Colonic mucosa (tissue), 4 donors: Measurements from ENCODE around the gene AKT3. TPM values are rescaled to one million over a fixed set of nuclear protein-coding genes. Genes with fewer than 3 reads are reported as not detected.
"Not testable (repeated sequence)": the region's sequence is repeated elsewhere in the genome, so short reads cannot be mapped to it uniquely, and the experiment has no call there.

Experiments used
- DNase-seq: peaks from one replicate; pipeline ENCODE4 v3.0.0-alpha.2; 2020
- H3K27ac ChIP-seq: fragments of 200-600 bp; one replicate; pipeline ENCODE4 v1.8.0; 2021
- H3K27me3 ChIP-seq: fragments of 200-600 bp; one replicate; pipeline ENCODE4 v1.8.0; 2021
- H3K36me3 ChIP-seq: fragments of 200-600 bp; one replicate; pipeline ENCODE4 v1.8.0; 2021
- H3K4me1 ChIP-seq: fragments of 200-600 bp; one replicate; pipeline ENCODE4 v1.8.0; 2021; ENCODE audit warnings: mild to moderate bottlenecking
- H3K4me3 ChIP-seq: fragments of 200-600 bp; one replicate; pipeline ENCODE4 v1.8.0; 2021
- H3K9ac ChIP-seq, 2 donors: one replicate each; pipeline ENCODE4 v1.7.0; 2013; ENCODE audit warnings: control low read depth in 2 of 2, low read depth in 2 of 2, low read length in 2 of 2
- H3K9me3 ChIP-seq: fragments of 200-600 bp; one replicate; pipeline ENCODE4 v1.8.0; 2021
- intact Hi-C: fragments of 100-400 bp; cut with DNase I; formaldehyde crosslinking; loops from one replicate; pipeline ENCODE4 v1.14.1; 2022
- total RNA-seq, 2 donors: library from RNA; stranded (reverse); fragmentation: NEBNext Ultra II Directional in 1 of 2; extraction: Animal tissue kit (Norgen Biotek cat#: 25700) in 1 of 2; gene quantifications; one replicate each; pipeline ENCODE4 v1.2.1, GENCODE V29; 2021
- TF ChIP-seq, protein P1 (sequence below): fragments of 200-600 bp; IDR thresholded peaks from one replicate; pipeline ENCODE4 v1.8.0; 2022; ENCODE audit warnings: antibody characterized with exemption, mild to moderate bottlenecking
- donor health status: healthy.
- donor health status: DM: no; HTN: no; CAD: no.
- donor health status: DM: no; HTN: no; CAD: no.

The AKT3 gene
- total RNA-seq, 2 donors from 2014 or later = 6.0 to 21.3 TPM

DNA sequence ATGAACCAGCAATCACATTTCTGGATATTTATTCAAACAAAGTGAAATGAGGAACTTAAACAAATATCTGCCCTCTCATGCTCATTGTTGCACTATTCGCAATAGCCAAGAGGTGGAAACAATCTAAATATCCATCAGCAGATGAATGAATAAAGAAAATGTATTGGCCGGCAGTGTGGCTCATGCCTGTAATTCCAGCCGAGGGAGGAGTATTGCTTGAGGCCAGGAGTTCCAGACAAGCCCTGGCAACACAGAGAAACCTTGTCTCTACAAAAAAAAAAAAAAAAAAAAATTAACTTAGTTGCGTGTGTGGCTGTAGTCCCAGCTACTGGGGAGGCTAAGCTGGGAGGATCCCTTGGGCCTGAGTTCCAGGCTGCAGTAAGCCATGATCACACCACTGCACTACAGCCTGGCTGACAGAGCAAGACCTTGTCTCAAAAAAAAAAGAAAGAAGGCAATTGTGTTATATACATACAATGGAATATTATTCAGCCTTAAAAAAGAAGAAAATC lies 191.4 kb downstream of the AKT3 start:
- Histone ChIP-seq H3K36me3 (no peaks in the 10 kb centered on the region), H3K4me3 (no peak overlapping the region), H3K27me3 (no peaks in the 10 kb centered on the region), H3K4me1 (no peaks in the 10 kb centered on the region), H3K9me3 (no peaks in the 10 kb centered on the region), H3K9ac (no peak overlapping the region), H3K27ac (no peak overlapping the region)
- intact Hi-C loops = no loop called here
- TF ChIP-seq, protein P1, sequence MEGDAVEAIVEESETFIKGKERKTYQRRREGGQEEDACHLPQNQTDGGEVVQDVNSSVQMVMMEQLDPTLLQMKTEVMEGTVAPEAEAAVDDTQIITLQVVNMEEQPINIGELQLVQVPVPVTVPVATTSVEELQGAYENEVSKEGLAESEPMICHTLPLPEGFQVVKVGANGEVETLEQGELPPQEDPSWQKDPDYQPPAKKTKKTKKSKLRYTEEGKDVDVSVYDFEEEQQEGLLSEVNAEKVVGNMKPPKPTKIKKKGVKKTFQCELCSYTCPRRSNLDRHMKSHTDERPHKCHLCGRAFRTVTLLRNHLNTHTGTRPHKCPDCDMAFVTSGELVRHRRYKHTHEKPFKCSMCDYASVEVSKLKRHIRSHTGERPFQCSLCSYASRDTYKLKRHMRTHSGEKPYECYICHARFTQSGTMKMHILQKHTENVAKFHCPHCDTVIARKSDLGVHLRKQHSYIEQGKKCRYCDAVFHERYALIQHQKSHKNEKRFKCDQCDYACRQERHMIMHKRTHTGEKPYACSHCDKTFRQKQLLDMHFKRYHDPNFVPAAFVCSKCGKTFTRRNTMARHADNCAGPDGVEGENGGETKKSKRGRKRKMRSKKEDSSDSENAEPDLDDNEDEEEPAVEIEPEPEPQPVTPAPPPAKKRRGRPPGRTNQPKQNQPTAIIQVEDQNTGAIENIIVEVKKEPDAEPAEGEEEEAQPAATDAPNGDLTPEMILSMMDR = no peak
- DNase-seq = no peak

DNA sequence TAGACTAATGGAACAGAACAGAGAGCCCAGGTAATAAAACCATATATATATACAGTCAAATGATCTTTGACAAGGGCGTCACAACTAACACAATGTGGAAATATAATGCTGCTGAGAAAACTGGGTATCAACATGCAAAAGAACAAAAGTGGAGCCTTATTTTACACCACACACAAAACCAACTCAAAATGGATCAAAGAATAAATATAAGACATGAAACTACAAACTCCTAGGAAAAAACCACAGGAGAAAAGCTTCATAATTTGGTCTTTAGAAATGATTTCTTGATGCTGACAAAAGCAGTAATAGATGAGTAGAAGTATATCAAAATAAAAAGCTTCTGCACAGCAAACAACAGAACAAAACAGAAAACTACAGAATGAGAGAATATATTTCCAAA lies 192.2 kb downstream of the AKT3 start:
- Histone ChIP-seq H3K36me3 (no peaks in the 10 kb centered on the region), H3K4me3 (no peak overlapping the region), H3K9ac (no peak overlapping the region), H3K27ac (no peak overlapping the region), H3K27me3 (no peaks in the 10 kb centered on the region), H3K4me1 (no peaks in the 10 kb centered on the region), H3K9me3 (no peaks in the 10 kb centered on the region)
- no peak for DNase-seq
- TF ChIP-seq, protein P1 = no peak
- intact Hi-C loops = no loop called here

DNA sequence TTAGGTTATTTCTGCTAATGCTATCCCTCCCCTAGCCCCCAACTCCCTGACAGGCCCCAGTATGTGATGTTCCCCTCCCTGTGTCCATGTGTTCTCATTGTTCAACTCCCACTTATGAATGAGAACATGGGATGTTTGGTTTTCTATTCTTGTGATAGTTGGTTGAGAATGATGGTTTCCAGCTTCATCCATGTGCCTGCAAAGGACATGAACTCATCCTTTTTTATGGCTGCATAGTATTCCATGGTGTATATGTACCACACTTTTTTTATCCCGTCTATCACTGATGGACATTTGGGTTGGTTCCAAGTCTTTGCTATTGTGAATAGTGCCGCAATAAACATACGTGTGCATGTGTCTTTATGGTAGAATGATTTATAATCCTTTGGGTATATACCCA lies 200.5 kb downstream of the AKT3 start:
- H3K4me1 ChIP-seq, DNase-seq, H3K9ac ChIP-seq, H3K36me3 ChIP-seq, H3K27me3 ChIP-seq, H3K9me3 ChIP-seq, intact Hi-C loops, H3K27ac ChIP-seq, H3K4me3 ChIP-seq: not testable (repeated sequence)

DNA sequence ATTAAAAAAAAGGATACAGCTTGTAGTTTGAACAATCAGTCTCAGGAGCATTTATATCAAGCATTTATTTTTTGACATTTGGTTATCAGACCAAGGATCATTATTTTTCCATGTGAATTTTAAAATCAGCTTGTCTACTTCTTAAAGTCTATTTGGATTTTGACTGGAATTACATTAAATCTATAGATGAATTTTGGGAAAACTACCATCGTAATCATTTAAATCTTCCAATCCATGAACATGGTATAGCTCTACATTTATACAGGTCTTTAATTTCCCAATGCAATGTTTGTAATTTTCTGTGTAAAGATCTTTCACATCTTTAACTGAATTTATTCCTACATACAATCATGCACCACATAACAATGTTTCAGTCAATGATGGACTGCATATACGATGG lies 203.2 kb downstream of the AKT3 start:
- no peak overlapping the region for H3K4me3 ChIP-seq
- intact Hi-C loops = no loop called here
- H3K27ac ChIP-seq = no peak overlapping the region
- no peaks in the 10 kb centered on the region for H3K9me3 ChIP-seq
- no peaks in the 10 kb centered on the region for H3K27me3 ChIP-seq
- no peaks in the 10 kb centered on the region for H3K36me3 ChIP-seq
- no peak for DNase-seq
- H3K9ac ChIP-seq = no peak overlapping the region
- TF ChIP-seq, protein P1 = no peak
- H3K4me1 ChIP-seq = no peaks in the 10 kb centered on the region

DNA sequence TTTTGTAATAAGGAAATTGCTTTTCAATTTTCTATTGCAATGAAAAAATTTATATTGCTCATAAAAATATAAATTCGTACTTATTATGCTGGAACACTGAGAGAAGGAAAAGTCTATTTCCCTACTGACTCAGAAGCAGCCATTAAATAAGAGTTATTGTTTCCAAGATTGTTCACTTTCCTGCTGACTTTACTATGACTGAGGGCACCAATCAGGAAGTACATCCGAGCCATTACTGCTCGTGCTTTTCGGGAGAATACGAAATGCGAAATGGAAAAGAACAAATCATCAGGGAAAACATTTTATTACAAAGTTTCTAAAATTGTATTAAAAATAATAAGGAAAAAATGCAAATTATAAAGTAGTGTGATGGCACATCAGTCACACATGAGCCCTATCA lies 204.8 kb downstream of the AKT3 start:
- no peak overlapping the region for H3K27ac ChIP-seq
- no peak overlapping the region for H3K9ac ChIP-seq
- no peaks in the 10 kb centered on the region for H3K27me3 ChIP-seq
- H3K36me3 ChIP-seq = no peaks in the 10 kb centered on the region
- DNase-seq = no peak
- H3K9me3 ChIP-seq = no peaks in the 10 kb centered on the region
- H3K4me1 ChIP-seq = no peaks in the 10 kb centered on the region
- intact Hi-C loops = no loop called here
- TF ChIP-seq, protein P1 = no peak
- H3K4me3 ChIP-seq = no peak overlapping the region

DNA sequence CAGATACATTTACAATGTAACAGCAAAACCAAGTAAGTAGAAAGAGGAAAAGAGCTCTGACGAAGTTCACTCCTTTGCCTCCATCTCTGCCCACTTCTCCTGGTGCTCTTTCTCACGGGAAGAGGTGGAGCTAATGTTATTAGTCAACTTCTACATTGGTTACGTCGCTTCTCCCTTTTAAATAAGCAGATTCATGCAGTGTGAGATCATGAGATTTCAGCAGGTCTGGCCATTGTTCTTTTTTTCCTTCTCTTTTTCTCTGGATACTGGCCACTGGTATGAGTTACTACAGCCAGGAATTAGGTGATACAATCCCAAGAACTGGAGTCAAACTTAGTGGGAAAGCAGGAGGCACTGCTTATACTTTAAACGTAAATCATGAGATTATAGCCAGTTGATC lies 207.1 kb downstream of the AKT3 start:
- intact Hi-C loops = no loop called here
- Histone ChIP-seq H3K9me3 (no peaks in the 10 kb centered on the region), H3K4me3 (no peak overlapping the region), H3K9ac (no peak overlapping the region), H3K4me1 (no peaks in the 10 kb centered on the region), H3K27ac (no peak overlapping the region), H3K36me3 (no peaks in the 10 kb centered on the region), H3K27me3 (no peaks in the 10 kb centered on the region)
- DNase-seq = no peak
- TF ChIP-seq, protein P1 = no peak
